GM18499 (cell line): ENCODE results near the gene KIF26B.
"Not testable (repeated sequence)": the region's sequence is repeated elsewhere in the genome, so short reads cannot be mapped to it uniquely, and the experiment has no call there.

Source experiments
- ATAC-seq: cut with Tn5 transposase; IDR thresholded peaks from one replicate; pipeline ENCODE4 v1.9.1; 2021; ENCODE audit warnings: moderate number of reproducible peaks; ENCODE audit not compliant: insufficient read depth, unreplicated experiment

KIF26B gene

DNA sequence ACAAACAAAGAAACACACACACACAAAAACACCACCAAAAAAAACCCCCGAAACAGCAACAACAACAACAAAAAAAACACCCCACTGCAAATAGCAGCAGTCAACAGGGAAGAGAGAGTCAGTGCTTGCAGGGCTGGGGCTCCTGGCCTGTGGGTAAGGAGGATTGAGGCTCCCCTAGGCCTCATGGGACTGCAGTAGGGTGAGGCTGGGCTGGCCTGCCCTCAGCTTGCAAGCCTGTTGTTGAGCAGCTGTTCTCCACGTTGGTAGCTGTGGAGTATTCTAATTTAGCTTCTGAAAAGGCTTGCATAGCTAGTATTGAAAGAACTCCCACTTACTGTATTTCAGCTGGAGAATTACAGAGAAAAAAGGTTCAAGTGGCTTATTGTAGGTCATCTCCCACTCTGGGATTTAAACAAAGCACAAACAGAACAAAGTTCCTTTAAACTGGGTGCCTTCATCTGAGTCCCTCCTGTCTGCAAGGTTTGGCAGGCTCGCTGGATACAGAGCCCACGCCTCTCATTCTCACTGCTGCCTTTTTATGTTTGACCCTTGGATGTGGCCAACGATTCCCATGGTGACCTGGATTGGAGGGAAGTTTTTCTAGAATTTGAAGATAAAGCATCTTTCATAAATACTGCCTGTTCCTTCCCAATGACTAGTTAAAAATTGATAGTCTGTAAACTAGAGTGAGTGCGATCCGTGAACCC lies 247.2 kb downstream of the KIF26B start:
- no peak for ATAC-seq

DNA sequence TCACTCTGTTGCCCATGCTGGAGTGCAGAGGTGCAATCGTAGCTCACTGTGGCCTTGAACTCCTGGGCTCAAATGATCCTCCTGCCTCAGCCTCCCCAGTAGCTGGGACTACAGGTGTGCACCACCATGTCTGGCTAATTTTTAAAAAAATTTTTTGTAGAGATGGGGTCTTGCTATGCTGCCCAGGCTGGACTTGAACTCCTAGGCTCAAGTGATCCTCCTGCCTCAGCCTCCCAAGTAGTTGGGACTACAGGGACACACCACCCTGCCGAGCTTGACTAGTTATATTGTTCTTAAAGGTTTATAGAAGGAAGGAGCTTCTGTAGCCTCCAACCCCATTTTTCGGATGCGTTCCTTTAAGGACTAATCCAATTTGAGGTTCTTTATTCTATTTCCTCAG lies 248.2 kb downstream of the KIF26B start:
- ATAC-seq, result not testable (repeated sequence)

DNA sequence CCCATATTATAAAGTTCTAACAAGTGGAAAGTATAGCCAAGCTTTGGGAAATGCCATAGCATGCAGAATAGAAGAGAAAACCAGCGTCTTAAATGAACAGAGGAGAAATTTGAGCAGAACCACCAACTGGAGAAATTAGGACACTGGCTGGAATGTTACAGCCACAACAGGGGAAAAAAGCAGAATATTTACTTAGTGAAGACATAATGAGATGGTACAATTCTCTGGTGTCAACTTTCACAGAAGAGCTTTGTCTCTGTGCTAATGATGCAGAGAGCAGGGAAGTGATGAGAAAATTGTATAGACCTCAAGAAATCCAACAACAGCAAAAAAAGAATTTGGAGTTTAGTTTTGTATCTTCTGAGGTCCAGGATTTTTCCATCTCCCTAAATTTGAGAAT lies 249.7 kb downstream of the KIF26B start:
- no peak for ATAC-seq

DNA sequence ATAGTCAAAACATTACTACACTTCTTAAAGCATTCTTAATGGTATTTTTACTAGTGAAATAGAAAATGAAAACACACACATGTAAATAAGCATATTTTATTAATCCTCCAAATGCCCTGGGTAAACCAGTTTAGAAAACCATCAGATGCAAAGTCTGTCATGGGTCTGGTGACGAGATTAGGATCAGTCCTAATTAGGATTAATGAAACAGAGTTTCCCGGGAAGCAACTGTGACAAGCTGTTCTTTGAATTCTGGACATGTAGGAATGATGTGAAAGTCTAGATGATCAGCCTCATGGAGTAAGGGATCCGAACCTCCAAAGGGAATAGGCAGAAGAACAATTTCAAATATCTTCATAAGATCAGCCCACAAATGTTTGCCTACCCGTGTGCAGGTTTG lies 250.2 kb downstream of the KIF26B start:
- no peak for ATAC-seq

DNA sequence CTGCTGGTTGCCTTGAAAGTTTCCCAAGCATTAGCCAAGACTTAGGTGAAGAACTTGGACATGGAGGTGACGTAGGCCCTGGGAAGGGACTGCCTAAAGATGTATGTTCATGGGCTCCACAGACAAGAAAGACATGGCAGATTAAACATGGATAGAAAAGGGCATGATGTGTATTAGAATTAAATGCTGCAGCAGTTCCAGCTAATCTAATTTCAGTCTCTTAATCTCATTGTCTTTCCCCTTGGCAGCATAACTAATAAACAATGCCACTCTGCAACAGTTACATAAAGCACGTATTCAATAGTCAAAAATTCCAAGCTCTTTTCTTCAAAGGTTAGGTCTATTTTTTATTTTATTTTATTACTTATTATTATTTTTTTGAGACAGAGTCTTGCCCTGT lies 251.6 kb downstream of the KIF26B start:
- no peak for ATAC-seq

DNA sequence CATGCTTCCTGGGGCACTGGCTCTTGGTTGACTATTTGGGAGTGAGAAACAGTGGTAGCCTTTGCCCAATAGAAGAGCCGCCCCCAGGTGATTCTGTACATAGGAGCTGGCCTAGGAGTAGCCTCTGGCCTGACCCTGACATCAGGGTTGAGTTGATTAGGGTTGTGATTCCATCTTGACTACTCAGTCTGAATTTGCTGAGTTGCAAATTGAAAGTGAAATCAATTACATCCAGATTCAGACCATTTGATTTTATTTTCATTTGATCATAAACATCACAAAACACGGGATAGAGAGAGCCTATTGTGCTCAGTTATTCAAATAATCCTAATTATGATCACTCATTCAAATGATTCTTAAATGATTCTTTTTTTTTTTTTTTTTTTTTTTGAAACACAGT lies 253.2 kb downstream of the KIF26B start:
- no peak for ATAC-seq

DNA sequence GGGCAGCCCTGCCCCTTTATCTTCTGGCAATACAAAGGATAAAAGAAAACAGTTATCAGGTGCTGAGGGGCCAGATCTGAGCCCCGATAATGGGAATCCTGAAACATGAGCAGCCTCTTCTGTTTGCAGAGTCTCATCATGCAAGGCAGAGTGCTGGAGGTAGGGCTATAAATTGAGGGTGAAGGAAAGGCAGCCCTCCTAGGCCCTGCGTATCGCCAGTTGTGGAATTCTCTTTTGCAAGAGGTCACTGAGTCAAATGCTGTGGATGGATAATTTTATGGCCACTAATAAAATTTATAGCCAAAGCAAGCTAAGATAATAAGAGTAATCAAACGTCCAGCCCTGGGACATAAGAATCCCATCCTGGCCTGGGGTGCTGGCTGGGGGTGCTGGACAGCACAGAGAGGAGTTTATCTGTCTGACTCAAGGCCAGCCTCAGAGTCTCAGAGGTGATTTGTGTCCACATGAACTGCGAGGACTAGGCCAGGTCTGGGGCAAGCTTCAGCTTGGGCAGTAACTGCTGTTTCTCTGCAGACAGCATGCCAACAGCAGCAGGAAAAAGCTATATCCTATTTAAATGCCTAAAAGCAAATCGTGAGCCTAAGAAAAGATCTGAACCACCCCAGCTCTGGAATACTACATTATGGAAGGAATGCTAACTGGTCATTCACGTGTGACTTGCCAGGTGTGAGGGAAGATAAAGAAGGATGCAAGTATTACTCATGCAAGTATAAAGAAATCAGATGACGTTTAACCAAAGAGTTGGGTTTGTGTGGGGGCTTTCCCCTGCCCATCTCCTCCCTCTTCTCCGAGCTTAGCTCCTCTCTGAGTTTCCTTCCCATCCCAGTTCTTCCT lies 254.8 kb downstream of the KIF26B start:
- no peak for ATAC-seq

DNA sequence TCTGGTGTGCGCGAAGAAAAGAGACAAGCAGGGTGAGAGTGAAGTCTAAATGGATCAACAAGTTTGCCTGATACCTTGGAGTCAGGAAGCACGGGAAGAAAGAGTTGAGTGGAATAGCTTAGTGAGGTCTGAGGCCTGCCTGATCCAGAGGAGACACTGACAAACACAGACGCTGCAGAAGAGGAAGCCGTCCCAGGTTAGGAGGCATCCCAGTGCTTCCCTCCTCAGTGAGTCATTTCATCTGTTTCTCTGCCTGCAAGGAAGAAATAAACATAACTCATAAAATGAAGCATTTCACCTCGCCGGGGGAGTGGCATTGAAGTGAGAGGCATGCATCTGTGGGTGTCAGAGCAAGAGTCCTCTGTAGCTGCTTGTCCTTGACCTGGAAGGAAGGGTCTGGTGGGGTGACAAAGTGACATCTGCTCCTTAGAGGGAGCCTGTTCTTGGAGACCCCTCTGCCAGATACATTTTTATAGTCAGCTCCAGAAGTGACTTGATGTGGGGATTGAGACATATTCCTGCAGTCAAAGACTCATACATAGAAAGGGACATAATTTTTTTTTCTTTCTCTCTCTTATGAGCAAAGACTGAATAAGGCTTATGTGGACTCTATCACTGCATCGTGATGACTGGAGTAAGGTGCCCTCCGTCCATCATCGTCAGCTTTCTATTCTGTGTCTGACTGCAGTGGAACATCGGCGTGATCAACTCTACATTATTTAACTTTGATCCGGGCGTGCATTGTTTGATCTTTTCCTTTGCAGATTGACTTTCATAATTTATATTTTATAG lies 256.7 kb downstream of the KIF26B start:
- ATAC-seq, result no peak

DNA sequence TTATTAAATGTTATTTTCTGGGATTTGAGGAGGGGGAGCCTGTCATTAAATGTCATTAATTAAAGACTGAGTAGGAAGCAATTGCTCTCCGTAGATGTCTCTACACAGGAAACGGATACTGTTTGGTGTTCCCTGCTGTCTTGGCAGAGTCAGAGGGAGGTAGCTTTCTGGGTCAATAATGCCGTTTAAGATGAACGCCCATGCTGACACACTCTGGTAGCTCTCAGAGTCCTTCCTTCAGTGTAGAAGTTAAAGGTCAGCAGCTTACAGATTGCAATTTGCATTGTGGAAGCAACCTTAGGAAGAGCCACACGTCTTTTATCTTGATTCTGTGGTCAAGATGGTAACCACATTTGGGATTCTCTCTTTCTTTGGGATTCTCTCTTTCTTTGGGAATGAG lies 257.5 kb downstream of the KIF26B start:
- no peak for ATAC-seq

DNA sequence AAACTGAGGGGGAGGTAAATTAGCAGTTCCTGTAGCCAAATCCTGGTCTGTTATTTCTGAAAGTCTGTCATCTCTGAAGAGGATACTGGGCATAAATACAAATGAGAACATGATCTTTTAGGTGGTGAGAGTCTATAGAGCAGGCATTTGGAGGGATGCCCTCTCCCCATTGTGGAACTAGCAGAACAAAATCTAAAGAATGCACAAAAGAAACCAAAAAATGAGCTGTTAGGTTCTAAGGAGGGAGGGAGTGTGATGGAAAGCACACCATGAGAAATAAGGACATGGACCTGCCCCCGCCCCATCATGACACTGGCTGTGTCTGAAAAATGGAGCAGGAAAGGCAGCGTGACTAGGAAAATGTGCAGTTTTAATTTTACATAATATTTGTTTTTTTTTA lies 262.0 kb downstream of the KIF26B start:
- no peak for ATAC-seq

DNA sequence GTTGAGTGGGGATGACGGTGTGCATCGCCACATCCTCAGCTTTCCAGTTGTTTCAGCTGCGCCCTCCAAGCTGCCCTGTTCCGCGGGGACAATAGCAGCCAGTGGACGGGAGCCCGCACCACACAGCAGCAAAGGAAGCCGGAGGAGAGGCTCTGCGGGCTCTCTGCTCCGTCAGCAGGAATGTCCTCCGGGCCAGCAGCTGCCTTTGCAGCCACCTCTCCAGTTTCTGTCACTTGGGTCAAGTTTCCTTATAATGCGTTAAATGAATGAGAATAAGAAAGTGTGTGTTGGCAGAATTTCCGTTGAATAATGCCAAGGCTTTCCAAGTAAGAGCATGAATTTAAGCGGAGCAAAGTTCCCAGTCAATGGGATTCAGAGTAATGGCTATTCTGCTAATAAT lies 263.3 kb downstream of the KIF26B start:
- no peak for ATAC-seq

DNA sequence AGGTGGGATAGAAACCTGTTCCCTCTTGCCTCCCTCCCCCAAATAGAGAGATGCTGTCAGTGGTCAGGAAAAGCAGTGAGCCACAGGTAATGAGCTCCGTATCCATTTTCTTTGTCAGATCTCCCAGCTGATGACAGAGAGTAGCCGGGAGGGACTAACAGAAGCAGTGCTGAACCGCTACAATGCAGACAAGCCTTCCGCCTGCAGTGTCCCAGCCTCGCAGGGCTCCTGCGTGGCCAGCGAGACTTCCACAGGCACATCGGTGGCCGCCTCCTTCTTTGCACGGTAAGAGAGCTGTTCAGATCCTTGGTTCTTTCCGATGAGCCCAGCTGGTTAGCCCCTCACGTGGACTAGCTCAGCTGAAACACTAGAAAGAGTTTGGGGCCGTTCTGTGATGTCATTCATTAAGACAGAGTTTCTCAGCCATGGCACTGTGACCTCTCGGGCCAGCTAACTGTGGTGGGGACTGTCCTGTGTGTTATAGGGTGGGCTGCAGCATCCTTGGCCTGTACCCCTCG lies 264.7 kb downstream of the KIF26B start:
- no peak for ATAC-seq

DNA sequence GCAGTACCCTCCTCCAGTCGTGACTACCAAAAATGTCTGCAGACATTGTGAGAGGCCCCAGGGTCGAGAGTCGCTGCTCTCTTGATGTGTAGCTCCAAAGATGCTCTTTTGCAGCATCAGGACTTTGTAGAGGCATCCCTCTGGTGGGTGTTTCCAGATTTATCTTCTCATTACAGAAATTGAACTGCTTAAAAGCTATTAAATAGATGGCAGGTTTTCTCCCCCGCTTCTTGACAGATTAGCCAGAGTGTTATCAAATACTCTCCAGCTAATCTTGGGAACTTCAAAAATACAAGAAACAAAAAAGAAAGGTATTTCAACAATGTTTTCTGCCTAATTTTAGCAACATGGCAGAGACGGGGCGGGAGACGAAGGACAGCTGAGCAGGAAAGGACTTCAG lies 265.2 kb downstream of the KIF26B start:
- no peak for ATAC-seq

DNA sequence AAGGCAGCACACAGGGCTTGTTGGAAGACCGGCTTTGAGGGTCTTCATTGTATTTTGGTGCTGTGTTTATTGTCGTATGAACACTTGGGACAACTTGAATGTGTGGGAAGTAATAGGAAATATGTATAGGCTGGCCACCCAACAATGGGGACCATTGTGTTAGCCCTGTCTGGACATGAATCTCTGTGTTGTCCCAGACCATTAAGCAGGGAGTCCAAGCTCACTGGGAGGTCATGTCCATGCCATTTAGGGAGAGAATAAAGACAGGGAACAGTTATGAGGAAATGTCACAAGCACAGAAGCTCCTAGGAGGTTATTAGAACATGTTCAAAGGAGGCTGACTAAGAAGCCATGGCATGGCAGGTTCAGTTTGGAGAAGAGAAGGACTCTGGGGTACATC lies 266.1 kb downstream of the KIF26B start:
- no peak for ATAC-seq

DNA sequence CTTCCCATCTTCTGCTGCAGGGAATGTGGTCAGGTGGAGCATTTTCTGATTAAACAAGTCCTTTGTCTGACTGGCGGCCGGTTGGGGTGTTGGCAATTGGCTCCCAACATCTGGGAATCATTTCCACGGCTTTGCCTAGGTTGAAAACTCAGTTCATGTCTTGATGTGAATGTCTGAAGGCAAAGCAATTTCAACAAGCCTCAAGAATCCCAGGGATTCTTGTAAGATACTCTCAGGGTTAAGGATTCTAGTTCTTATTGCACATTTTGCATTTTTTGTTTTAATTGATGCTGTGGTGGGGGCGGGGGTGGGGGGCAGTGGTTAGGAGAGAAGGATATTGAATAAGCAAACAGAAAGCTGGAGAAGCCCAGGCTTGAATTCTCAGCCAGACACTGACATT lies 273.9 kb downstream of the KIF26B start:
- ATAC-seq, result no peak

DNA sequence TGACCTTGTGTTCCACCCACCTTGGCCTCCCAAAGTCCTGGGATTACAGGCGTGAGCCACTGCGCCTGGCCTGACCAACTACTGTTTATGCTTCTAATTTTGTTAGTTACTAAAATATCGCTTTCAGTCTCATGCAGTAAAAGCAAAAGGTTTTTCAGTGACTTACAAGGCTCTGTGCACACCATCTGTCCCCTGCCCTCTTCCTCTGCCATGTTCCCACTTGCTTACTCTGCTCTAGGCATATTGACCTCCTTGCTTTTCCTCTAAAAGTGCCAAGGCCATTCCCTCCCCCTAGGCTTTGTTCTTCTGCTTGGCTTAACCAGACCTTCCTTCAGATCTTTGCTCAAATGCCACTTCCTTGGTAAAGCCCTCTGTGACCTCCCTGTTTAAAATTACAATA lies 276.9 kb downstream of the KIF26B start:
- no peak for ATAC-seq

DNA sequence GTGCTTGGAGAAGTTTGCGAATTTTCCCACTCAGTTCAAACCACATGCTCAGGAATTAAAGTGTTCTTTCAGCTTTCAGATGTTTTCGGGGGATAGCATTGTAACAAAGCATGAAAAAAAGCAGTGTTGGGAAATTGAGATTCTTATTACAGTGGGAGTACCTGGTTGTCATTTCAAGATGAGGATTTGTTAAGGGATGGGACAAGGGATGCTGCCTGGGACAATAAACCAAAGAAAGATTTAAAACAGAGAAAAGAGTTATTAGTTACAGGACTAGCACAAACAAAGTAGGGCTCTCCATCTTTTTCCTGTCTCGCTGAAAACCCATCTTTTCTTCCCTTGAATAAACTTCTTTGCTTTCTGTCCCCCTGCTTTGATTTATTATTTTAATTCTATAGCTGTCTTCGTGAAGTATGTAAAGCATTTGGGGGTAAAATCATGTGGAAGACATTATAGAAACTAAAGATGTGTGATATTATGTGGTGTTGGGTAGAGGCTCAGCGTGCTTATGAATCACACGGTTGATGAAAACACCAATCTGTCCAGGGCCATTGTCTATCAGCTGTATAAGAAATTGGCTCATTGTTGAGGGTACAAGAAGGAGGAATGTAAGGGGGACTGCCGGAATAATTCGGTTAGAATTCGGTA lies 277.6 kb downstream of the KIF26B start:
- ATAC-seq, result no peak

DNA sequence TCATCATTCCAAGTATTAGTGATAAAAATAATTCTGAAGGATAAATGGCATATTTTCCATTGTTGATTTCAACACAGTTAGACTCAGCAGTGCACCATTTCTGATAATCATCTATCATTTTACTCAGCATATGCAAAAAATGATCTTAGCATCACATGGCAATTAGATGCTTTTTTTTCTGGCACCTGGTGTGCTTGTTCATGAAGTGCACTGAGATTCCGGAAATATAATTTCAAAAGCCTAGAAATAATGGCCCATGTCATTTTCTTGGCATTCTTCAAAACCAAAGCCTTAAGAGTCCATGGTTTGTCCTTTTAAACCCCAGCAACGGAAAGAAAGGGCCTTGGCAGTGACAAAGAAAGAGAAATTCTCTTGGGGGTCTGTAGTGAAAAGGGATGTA lies 278.8 kb downstream of the KIF26B start:
- no peak for ATAC-seq

DNA sequence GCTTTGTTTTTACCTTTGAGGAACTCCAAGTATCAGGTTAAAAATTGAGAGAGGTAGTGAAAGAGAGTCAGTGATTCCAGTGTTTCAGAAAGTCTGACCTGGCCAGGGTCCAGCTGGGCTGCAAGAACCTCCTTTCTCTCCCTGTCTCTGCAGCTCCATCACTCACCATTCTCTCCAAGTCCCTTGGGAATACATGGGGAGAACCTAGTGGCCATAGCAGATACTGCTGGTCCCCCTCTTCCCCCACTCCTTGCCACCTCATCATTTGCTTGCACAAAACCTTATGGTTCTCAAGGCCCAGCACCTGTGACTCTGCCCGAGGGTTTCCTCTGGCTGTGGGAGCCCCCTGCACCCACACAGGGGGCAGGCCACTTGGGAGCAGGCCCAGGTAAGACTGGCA lies 279.5 kb downstream of the KIF26B start:
- no peak for ATAC-seq

DNA sequence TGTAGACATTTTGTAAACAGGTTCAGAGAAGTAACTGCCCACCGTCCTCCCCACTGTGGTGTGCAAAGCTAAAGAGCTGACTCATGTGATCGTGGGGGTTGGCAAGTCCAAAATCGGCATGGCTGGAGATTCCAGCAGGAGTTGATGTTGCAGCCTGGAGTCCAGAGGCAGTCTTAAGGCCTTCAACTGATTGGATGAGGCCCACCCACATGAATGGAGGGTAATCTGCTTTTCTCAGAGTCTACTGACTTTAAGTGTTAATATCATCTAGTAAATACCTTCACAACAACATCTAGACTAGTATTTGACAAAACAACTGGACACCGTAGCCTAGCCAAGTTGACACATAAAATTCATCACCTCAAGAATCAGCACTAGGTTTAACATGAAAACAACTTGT lies 281.6 kb downstream of the KIF26B start:
- ATAC-seq, result no peak
